ENCODE measurements around the gene ELOVL2.
A peak's percentile ranks its signal among the peaks of the same experiment; 100 is the strongest.

DNA sequence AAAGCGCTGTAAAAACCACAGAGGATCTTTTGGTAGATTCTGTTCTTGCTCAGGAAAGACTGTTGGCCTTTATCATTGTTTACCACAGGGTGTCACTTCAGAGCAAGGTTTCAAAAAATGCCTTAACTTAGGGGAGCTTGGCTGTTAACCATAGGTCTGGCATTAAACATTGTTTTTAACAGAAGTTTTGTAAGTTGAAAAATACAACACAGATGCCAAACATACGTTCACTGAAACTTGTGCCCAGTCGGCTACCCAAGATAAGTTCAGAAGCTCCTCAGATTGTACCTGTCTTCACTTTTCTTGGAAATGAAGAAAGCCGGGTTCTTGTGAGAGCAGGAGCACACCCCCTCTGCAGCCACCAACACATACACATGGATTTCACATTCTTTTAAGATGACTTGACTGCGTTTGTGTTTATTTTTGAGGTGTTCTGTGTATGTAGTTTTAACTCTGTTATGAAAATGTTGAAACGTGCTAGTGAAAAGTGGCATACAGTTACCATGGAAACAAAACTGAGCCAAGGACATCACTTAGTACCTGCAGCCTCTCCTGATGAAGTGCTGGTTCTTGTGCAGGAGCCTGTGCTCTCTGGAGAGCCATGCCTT is 92.3 kb downstream of the ELOVL2 start:
- no peak for TF ChIP-seq EP300 (IDR thresholded peaks at IDR 0.05)
- TF ChIP-seq, protein P1, sequence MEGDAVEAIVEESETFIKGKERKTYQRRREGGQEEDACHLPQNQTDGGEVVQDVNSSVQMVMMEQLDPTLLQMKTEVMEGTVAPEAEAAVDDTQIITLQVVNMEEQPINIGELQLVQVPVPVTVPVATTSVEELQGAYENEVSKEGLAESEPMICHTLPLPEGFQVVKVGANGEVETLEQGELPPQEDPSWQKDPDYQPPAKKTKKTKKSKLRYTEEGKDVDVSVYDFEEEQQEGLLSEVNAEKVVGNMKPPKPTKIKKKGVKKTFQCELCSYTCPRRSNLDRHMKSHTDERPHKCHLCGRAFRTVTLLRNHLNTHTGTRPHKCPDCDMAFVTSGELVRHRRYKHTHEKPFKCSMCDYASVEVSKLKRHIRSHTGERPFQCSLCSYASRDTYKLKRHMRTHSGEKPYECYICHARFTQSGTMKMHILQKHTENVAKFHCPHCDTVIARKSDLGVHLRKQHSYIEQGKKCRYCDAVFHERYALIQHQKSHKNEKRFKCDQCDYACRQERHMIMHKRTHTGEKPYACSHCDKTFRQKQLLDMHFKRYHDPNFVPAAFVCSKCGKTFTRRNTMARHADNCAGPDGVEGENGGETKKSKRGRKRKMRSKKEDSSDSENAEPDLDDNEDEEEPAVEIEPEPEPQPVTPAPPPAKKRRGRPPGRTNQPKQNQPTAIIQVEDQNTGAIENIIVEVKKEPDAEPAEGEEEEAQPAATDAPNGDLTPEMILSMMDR (IDR thresholded peaks at IDR 0.05) = peak in 3 of 7 experiments; percentile 8 to 18 (median 16)

Measured in stomach (tissue), 4 donors.